Measurements from ENCODE around the gene GALNT14.

The GALNT14 gene

DNA sequence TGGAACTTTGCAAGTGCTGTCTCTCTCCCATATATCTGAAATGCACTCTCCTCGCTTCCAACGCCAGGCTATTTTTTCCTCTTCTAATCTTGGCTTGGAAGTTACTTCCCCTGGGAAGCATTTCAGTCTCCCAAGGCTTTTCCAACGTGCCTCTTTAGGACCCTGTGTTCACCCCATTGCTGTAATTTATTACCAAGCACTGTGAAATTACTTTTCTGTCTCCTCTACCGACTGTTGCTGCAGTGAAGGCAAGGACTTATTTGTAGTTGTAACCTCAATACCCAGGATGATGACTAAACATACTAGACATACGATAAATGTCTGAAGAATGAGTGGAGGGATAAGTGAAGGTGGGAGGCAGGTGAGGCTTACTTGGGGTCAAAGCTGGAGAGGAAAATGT is 163.7 kb downstream of the GALNT14 start:
- no peak overlapping the region for H3K27ac ChIP-seq (ENCODE audit: extremely low read depth, low read depth, low read length)
- ChIA-PET POLR2A (no interaction called here), CTCF (interaction anchor here (0.6 to 1.3 kb wide), 2 partner anchors 112 to 198 kb away, joined by 3 to 4 read pairs; no protein-coding TSS in a partner anchor)
- TF ChIP-seq ZNF48 (tag by site-specific recombination; IDR thresholded peaks at IDR 0.05) (no peak), ZNF529 (tag by site-specific recombination; IDR thresholded peaks at IDR 0.05; ENCODE audit: insufficient replicate concordance) (no peak), SP2 (tag by site-specific recombination; IDR thresholded peaks at IDR 0.05) (no peak), ZNF394 (tag by site-specific recombination; IDR thresholded peaks at IDR 0.05; ENCODE audit: borderline replicate concordance) (no peak), ZNF623 (tag by site-specific recombination; IDR thresholded peaks at IDR 0.05) (no peak), ZNF221 (tag by site-specific recombination; IDR thresholded peaks at IDR 0.05; ENCODE audit: borderline replicate concordance) (no peak), MYNN (tag by site-specific recombination; IDR thresholded peaks at IDR 0.05; ENCODE audit: borderline replicate concordance) (no peak), ZNF292 (tag by site-specific recombination; IDR thresholded peaks at IDR 0.05; ENCODE audit: borderline replicate concordance, low read depth) (no peak), ZNF501 (tag by site-specific recombination; IDR thresholded peaks at IDR 0.05) (no peak), BCL11B (tag by site-specific recombination; IDR thresholded peaks at IDR 0.05; ENCODE audit: low read depth) (no peak)
- TF ChIP-seq, protein P1, sequence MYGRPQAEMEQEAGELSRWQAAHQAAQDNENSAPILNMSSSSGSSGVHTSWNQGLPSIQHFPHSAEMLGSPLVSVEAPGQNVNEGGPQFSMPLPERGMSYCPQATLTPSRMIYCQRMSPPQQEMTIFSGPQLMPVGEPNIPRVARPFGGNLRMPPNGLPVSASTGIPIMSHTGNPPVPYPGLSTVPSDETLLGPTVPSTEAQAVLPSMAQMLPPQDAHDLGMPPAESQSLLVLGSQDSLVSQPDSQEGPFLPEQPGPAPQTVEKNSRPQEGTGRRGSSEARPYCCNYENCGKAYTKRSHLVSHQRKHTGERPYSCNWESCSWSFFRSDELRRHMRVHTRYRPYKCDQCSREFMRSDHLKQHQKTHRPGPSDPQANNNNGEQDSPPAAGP (tag by site-specific recombination; IDR thresholded peaks at IDR 0.05): no peak
- TF ChIP-seq, protein P2, sequence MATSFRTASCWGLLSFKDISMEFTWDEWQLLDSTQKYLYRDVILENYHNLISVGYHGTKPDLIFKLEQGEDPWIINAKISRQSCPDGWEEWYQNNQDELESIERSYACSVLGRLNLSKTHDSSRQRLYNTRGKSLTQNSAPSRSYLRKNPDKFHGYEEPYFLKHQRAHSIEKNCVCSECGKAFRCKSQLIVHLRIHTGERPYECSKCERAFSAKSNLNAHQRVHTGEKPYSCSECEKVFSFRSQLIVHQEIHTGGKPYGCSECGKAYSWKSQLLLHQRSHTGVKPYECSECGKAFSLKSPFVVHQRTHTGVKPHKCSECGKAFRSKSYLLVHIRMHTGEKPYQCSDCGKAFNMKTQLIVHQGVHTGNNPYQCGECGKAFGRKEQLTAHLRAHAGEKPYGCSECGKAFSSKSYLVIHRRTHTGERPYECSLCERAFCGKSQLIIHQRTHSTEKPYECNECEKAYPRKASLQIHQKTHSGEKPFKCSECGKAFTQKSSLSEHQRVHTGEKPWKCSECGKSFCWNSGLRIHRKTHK (tag by site-specific recombination; IDR thresholded peaks at IDR 0.05): no peak
- TF ChIP-seq, protein P3, sequence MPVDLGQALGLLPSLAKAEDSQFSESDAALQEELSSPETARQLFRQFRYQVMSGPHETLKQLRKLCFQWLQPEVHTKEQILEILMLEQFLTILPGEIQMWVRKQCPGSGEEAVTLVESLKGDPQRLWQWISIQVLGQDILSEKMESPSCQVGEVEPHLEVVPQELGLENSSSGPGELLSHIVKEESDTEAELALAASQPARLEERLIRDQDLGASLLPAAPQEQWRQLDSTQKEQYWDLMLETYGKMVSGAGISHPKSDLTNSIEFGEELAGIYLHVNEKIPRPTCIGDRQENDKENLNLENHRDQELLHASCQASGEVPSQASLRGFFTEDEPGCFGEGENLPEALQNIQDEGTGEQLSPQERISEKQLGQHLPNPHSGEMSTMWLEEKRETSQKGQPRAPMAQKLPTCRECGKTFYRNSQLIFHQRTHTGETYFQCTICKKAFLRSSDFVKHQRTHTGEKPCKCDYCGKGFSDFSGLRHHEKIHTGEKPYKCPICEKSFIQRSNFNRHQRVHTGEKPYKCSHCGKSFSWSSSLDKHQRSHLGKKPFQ (tag by site-specific recombination; IDR thresholded peaks at IDR 0.05): no peak
- TF ChIP-seq, protein P4, sequence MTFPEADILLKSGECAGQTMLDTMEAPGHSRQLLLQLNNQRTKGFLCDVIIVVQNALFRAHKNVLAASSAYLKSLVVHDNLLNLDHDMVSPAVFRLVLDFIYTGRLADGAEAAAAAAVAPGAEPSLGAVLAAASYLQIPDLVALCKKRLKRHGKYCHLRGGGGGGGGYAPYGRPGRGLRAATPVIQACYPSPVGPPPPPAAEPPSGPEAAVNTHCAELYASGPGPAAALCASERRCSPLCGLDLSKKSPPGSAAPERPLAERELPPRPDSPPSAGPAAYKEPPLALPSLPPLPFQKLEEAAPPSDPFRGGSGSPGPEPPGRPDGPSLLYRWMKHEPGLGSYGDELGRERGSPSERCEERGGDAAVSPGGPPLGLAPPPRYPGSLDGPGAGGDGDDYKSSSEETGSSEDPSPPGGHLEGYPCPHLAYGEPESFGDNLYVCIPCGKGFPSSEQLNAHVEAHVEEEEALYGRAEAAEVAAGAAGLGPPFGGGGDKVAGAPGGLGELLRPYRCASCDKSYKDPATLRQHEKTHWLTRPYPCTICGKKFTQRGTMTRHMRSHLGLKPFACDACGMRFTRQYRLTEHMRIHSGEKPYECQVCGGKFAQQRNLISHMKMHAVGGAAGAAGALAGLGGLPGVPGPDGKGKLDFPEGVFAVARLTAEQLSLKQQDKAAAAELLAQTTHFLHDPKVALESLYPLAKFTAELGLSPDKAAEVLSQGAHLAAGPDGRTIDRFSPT (tag by site-specific recombination; IDR thresholded peaks at IDR 0.05): no peak
- no peaks in the 10 kb centered on the region for H3K4me1 ChIP-seq (ENCODE audit: control insufficient read depth, insufficient read depth, low read length)
- H3K9me3 ChIP-seq (ENCODE audit: control insufficient read depth, insufficient read depth, low read depth, low read length): no peaks in the 10 kb centered on the region
- no peaks in the 10 kb centered on the region for H3K36me3 ChIP-seq (ENCODE audit: control insufficient read depth in 2 of 2, insufficient read depth in 1 of 2, low read length in 2 of 2)
- H3K4me3 ChIP-seq (ENCODE audit: low read depth, low read length): no peak overlapping the region

DNA sequence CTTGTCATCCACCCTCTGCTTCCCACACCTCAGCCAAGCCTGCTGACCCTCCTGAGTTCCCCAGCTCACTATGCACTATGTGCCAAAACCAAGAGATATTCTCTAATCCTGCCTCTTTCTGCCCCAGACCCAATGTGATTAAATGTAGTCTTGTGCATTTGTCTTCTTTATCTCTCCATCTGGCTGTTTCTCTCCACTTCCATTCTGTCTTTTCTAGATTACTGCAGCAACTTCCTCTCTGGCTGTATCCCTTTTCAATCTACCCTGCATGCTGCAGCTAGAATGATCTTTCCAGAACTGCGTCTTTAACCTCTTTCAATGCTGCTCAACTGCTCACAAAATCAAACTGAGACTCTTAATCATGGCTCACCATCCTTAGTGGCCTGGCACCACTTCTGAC is 164.1 kb downstream of the GALNT14 start:
- H3K9me3 ChIP-seq (ENCODE audit: control insufficient read depth, insufficient read depth, low read depth, low read length): no peaks in the 10 kb centered on the region
- no peak overlapping the region for H3K27ac ChIP-seq (ENCODE audit: extremely low read depth, low read depth, low read length)
- H3K4me1 ChIP-seq (ENCODE audit: control insufficient read depth, insufficient read depth, low read length): no peaks in the 10 kb centered on the region
- POLR2A ChIA-PET: no interaction called here
- CTCF ChIA-PET: interaction anchor here (0.6 kb wide), 1 partner anchor 198 kb away, joined by 4 read pairs; no protein-coding TSS in a partner anchor
- H3K36me3 ChIP-seq (ENCODE audit: control insufficient read depth in 2 of 2, insufficient read depth in 1 of 2, low read length in 2 of 2): no peaks in the 10 kb centered on the region
- no peak overlapping the region for H3K4me3 ChIP-seq (ENCODE audit: low read depth, low read length)
- TF ChIP-seq ZNF354C (tag by site-specific recombination; IDR thresholded peaks at IDR 0.05; ENCODE audit: borderline replicate concordance, low read depth) (no peak), ZNF433 (tag by site-specific recombination; IDR thresholded peaks at IDR 0.05; ENCODE audit: low read depth) (no peak), ZNF837 (tag by site-specific recombination; IDR thresholded peaks at IDR 0.05) (no peak), SCRT2 (tag by site-specific recombination; IDR thresholded peaks at IDR 0.05) (no peak), ZNF274 (IDR thresholded peaks at IDR 0.05; ENCODE audit: low read length) (no peak), ZNF274 (tag by site-specific recombination; IDR thresholded peaks at IDR 0.05; ENCODE audit: borderline replicate concordance) (no peak), ZNF157 (tag by site-specific recombination; IDR thresholded peaks at IDR 0.05) (no peak), ZNF202 (tag by site-specific recombination; IDR thresholded peaks at IDR 0.05; ENCODE audit: borderline replicate concordance) (no peak)
- TF ChIP-seq, protein P5, sequence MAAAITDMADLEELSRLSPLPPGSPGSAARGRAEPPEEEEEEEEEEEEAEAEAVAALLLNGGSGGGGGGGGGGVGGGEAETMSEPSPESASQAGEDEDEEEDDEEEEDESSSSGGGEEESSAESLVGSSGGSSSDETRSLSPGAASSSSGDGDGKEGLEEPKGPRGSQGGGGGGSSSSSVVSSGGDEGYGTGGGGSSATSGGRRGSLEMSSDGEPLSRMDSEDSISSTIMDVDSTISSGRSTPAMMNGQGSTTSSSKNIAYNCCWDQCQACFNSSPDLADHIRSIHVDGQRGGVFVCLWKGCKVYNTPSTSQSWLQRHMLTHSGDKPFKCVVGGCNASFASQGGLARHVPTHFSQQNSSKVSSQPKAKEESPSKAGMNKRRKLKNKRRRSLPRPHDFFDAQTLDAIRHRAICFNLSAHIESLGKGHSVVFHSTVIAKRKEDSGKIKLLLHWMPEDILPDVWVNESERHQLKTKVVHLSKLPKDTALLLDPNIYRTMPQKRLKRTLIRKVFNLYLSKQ (tag by site-specific recombination; IDR thresholded peaks at IDR 0.05; ENCODE audit: borderline replicate concordance): no peak
- TF ChIP-seq, protein P6, sequence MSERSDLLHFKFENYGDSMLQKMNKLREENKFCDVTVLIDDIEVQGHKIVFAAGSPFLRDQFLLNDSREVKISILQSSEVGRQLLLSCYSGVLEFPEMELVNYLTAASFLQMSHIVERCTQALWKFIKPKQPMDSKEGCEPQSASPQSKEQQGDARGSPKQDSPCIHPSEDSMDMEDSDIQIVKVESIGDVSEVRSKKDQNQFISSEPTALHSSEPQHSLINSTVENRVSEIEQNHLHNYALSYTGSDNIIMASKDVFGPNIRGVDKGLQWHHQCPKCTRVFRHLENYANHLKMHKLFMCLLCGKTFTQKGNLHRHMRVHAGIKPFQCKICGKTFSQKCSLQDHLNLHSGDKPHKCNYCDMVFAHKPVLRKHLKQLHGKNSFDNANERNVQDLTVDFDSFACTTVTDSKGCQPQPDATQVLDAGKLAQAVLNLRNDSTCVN (tag by site-specific recombination; optimal IDR thresholded peaks at IDR 0.05): no peak
- TF ChIP-seq, protein P7, sequence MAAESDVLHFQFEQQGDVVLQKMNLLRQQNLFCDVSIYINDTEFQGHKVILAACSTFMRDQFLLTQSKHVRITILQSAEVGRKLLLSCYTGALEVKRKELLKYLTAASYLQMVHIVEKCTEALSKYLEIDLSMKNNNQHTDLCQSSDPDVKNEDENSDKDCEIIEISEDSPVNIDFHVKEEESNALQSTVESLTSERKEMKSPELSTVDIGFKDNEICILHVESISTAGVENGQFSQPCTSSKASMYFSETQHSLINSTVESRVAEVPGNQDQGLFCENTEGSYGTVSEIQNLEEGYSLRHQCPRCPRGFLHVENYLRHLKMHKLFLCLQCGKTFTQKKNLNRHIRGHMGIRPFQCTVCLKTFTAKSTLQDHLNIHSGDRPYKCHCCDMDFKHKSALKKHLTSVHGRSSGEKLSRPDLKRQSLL (tag by site-specific recombination; IDR thresholded peaks at IDR 0.05): no peak
